Astrocyte (in vitro differentiated cells and primary cell): ENCODE results near the gene AMPD2. TPM values are rescaled to one million over a fixed set of nuclear protein-coding genes. Genes with fewer than 3 reads are reported as not detected.
A peak's percentile ranks its signal among the peaks of the same experiment; 100 is the strongest.

Experiments used
- DNase-seq: peaks from one replicate; pipeline ENCODE4 v3.0.0-alpha.2; 2010; ENCODE audit warnings: low read depth
- FAIRE-seq: peaks from 2 replicates; lab custom pipeline; 2011; peaks lifted over from hg19 to GRCh38; lab: Jason Lieb, UNC
- H2AFZ ChIP-seq: 2 replicates; pipeline ENCODE4 v1.6.0; 2012; ENCODE audit warnings: low read depth, low read length, inconsistent platforms
- H3K27ac ChIP-seq: 2 replicates; pipeline ENCODE4 v1.5.1; 2011; ENCODE audit warnings: low read depth, low read length, inconsistent platforms
- H3K27me3 ChIP-seq: 2 replicates; pipeline ENCODE4 v1.6.0; 2011; ENCODE audit warnings: low read length, inconsistent platforms; ENCODE audit not compliant: insufficient read depth
- H3K36me3 ChIP-seq: 2 replicates; pipeline ENCODE4 v1.5.1; 2011; ENCODE audit warnings: low read length, inconsistent platforms; ENCODE audit not compliant: insufficient read depth
- H3K4me1 ChIP-seq: 2 replicates; pipeline ENCODE4 v1.5.1; 2011; ENCODE audit warnings: low read length, inconsistent platforms; ENCODE audit not compliant: insufficient read depth
- H3K4me2 ChIP-seq: 2 replicates; pipeline ENCODE4 v1.6.0; 2012; ENCODE audit warnings: low read length, inconsistent platforms
- H3K4me3 ChIP-seq: 2 replicates; pipeline ENCODE4 v1.5.1; 2011; ENCODE audit warnings: low read depth, mild to moderate bottlenecking, low read length, inconsistent platforms; ENCODE audit not compliant: insufficient read depth
- H3K79me2 ChIP-seq: 2 replicates; pipeline ENCODE4 v1.6.0; 2012; ENCODE audit warnings: mild to moderate bottlenecking, low read length, inconsistent platforms; ENCODE audit not compliant: insufficient read depth
- H3K9ac ChIP-seq: 2 replicates; pipeline ENCODE4 v1.6.0; 2012; ENCODE audit warnings: mild to moderate bottlenecking, low read length, inconsistent platforms
- H3K9me3 ChIP-seq: 2 replicates; pipeline ENCODE4 v1.5.1; 2012; ENCODE audit warnings: low read depth, mild to moderate bottlenecking, low read length, inconsistent platforms; ENCODE audit not compliant: insufficient read depth
- H4K20me1 ChIP-seq: 2 replicates; pipeline ENCODE4 v1.6.0; 2012; ENCODE audit warnings: low read length, inconsistent platforms; ENCODE audit not compliant: insufficient read depth
- H3K27ac Mint-ChIP-seq: one replicate; pipeline ENCODE4 v1.8.0; 2021; ENCODE audit warnings: mild to moderate bottlenecking, mixed read lengths; ENCODE audit not compliant: unreplicated experiment
- H3K27me3 Mint-ChIP-seq: one replicate; pipeline ENCODE4 v1.8.0; 2021; ENCODE audit warnings: low read depth, mixed read lengths; ENCODE audit not compliant: unreplicated experiment
- H3K36me3 Mint-ChIP-seq: one replicate; pipeline ENCODE4 v1.8.0; 2021; ENCODE audit warnings: low read depth, mixed read lengths; ENCODE audit not compliant: unreplicated experiment
- H3K4me1 Mint-ChIP-seq: one replicate; pipeline ENCODE4 v1.8.0; 2021; ENCODE audit warnings: low read depth, mixed read lengths; ENCODE audit not compliant: unreplicated experiment
- H3K4me3 Mint-ChIP-seq: one replicate; pipeline ENCODE4 v1.8.0; 2021; ENCODE audit warnings: mild to moderate bottlenecking, moderate library complexity, mixed read lengths; ENCODE audit not compliant: unreplicated experiment
- H3K9me3 Mint-ChIP-seq: one replicate; pipeline ENCODE4 v1.8.0; 2021; ENCODE audit warnings: mild to moderate bottlenecking, mixed read lengths; ENCODE audit not compliant: unreplicated experiment
- EZH2 ChIP-seq: IDR thresholded peaks from 2 replicates; pipeline ENCODE4 v1.6.1; 2012; ENCODE audit warnings: mild to moderate bottlenecking, low read length, inconsistent platforms; ENCODE audit not compliant: insufficient read depth
- total RNA-seq: library from RNA; stranded (reverse); gene quantifications from 2 replicates; pipeline ENCODE4 v1.2.1, GENCODE V29; 2021
- TF ChIP-seq, protein P1 (sequence below): IDR thresholded peaks from 2 replicates; pipeline ENCODE4 v1.5.1; 2011; ENCODE audit warnings: low read depth, mild to moderate bottlenecking, inconsistent platforms, low read length, moderate library complexity; ENCODE audit not compliant: insufficient read depth

Gene AMPD2
- total RNA-seq, 1 donor from 2014 or later: 156 TPM

DNA sequence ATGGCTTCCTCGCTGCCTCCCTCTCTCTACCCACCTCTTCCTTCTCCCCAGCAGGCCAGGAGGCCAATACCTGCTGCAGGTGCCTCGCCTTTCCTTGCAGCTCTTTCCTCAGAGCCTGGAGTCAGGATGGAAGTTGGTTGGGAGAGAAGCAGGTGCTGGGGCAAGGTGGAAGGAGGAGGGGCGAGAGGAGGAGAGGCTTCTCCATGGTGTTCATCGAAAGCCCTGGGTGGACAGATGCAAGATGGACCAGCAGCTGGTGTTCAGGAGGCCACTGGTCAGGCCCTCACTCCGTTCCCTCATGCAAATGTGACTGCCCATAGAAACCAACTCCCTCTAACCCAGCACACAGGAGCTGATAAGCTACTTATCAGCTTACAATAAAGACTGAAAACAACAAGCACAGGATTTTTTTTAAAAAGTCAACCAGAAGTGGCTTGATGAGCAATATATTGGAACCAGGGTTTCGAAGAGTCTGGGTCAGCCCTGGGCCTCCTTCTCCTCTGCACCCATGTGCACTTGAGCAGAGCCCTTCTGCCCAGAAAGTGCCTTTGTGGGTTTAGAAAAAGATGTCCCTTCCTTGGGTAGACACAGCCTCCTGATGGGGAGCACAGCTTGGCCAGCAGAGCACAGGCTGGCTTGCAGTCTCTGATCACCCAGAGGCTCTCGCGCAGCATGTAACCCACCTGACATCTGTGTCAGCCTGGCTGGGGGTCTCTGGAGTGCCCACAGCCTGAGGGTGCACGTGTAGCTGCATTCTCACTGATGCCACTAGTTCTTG, 19.6 kb downstream of the AMPD2 start:
- H3K9me3 ChIP-seq: no peaks in the 10 kb centered on the region
- no peak overlapping the region for H3K9ac ChIP-seq
- FAIRE-seq: no peak
- H3K27me3 ChIP-seq: no peaks in the 10 kb centered on the region
- Mint-ChIP-seq H3K4me1 (peaks cover 11% of the 10 kb centered on the region), H3K9me3 (no peaks in the 10 kb centered on the region), H3K27me3 (peaks cover 17% of the 10 kb centered on the region), H3K27ac (no peak overlapping the region), H3K36me3 (no peaks in the 10 kb centered on the region), H3K4me3 (no peak overlapping the region)
- H3K4me2 ChIP-seq: no peak overlapping the region
- TF ChIP-seq, protein P1, sequence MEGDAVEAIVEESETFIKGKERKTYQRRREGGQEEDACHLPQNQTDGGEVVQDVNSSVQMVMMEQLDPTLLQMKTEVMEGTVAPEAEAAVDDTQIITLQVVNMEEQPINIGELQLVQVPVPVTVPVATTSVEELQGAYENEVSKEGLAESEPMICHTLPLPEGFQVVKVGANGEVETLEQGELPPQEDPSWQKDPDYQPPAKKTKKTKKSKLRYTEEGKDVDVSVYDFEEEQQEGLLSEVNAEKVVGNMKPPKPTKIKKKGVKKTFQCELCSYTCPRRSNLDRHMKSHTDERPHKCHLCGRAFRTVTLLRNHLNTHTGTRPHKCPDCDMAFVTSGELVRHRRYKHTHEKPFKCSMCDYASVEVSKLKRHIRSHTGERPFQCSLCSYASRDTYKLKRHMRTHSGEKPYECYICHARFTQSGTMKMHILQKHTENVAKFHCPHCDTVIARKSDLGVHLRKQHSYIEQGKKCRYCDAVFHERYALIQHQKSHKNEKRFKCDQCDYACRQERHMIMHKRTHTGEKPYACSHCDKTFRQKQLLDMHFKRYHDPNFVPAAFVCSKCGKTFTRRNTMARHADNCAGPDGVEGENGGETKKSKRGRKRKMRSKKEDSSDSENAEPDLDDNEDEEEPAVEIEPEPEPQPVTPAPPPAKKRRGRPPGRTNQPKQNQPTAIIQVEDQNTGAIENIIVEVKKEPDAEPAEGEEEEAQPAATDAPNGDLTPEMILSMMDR: no peak
- TF ChIP-seq EZH2: no peak
- no peak overlapping the region for H3K4me3 ChIP-seq
- peaks cover 12% of the 10 kb centered on the region for H3K4me1 ChIP-seq
- H3K79me2 ChIP-seq: no peaks in the 10 kb centered on the region
- no peaks in the 10 kb centered on the region for H3K36me3 ChIP-seq
- no peak overlapping the region for H3K27ac ChIP-seq
- no peaks in the 10 kb centered on the region for H4K20me1 ChIP-seq
- DNase-seq: no peak
- no peak overlapping the region for H2AFZ ChIP-seq

DNA sequence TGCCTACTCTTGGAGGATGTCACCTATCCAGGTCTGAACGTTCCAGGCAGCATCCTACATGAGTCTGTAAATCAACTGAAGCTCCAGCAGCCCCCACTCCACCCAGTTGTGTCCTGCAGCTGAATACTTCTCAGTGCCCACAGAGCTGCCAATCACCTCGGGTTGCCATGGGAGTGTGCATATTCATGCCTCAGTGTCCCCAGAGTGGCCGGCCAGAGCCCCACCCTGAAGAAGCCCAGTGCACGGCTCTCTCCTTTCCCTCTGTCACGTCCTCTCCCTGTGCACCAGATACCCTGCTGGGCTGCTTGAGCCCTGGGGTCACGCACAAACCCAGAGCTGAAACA, 20.2 kb downstream of the AMPD2 start:
- Mint-ChIP-seq H3K36me3 (no peaks in the 10 kb centered on the region), H3K9me3 (no peaks in the 10 kb centered on the region), H3K27me3 (peaks cover 17% of the 10 kb centered on the region), H3K4me1 (peaks cover 11% of the 10 kb centered on the region), H3K27ac (no peak overlapping the region), H3K4me3 (no peak overlapping the region)
- FAIRE-seq (no peak), DNase-seq (no peak)
- no peaks in the 10 kb centered on the region for H4K20me1 ChIP-seq
- no peaks in the 10 kb centered on the region for H3K27me3 ChIP-seq
- H2AFZ ChIP-seq: no peak overlapping the region
- no peak overlapping the region for H3K9ac ChIP-seq
- no peak overlapping the region for H3K27ac ChIP-seq
- no peak overlapping the region for H3K4me2 ChIP-seq
- no peaks in the 10 kb centered on the region for H3K9me3 ChIP-seq
- no peak overlapping the region for H3K4me3 ChIP-seq
- H3K36me3 ChIP-seq: no peaks in the 10 kb centered on the region
- TF ChIP-seq, protein P1: no peak
- no peak for TF ChIP-seq EZH2
- no peaks in the 10 kb centered on the region for H3K79me2 ChIP-seq
- H3K4me1 ChIP-seq: peaks cover 12% of the 10 kb centered on the region

DNA sequence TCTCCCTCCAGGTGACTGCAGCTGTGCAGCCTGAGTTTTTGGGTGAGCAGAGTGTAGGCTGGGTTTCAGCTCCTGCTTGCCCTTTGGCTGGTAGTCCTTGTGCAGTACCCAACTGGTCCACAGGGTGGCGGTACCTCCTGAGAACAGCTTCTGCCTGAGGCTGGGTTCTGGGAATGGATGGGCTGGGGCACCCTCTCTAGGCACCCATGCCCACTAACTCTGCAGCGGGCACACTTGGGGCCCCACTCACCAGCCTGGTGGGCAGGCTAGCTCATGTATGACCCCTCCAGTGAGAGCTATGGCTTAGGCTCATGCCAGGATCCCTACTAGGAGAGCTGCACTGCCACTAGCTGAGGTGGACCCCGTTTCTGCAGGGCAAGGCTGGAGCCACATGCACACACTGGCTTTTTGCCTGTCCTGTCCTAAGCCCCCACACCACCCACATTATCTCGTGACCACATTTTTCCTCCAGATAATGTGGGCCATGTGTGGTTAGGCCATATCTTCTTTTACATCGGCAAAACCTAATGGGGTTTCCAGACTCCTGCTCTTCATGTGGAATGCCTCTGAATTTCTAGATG, 20.7 kb downstream of the AMPD2 start:
- Histone ChIP-seq H3K36me3 (no peaks in the 10 kb centered on the region), H3K27me3 (no peaks in the 10 kb centered on the region), H4K20me1 (no peaks in the 10 kb centered on the region), H3K9me3 (no peaks in the 10 kb centered on the region), H3K27ac (no peak overlapping the region), H3K4me1 (peaks cover 12% of the 10 kb centered on the region), H3K9ac (no peak overlapping the region), H3K4me3 (no peak overlapping the region), H2AFZ (peak overlapping the region; percentile 2), H3K4me2 (no peak overlapping the region), H3K79me2 (no peaks in the 10 kb centered on the region)
- no peaks in the 10 kb centered on the region for H3K36me3 Mint-ChIP-seq
- TF ChIP-seq EZH2: no peak
- TF ChIP-seq, protein P1: peak; percentile 80
- H3K27me3 Mint-ChIP-seq: peaks cover 17% of the 10 kb centered on the region
- no peaks in the 10 kb centered on the region for H3K9me3 Mint-ChIP-seq
- FAIRE-seq (no peak), DNase-seq (no peak)
- no peak overlapping the region for H3K27ac Mint-ChIP-seq
- H3K4me1 Mint-ChIP-seq: peaks cover 11% of the 10 kb centered on the region
- no peak overlapping the region for H3K4me3 Mint-ChIP-seq
